Kidney (tissue), 14 donors: ENCODE data around the gene VTI1A. TPM values are rescaled to one million over a fixed set of nuclear protein-coding genes. Genes with fewer than 3 reads are reported as not detected.
A peak's percentile ranks its signal among the peaks of the same experiment; 100 is the strongest.

Experiments used
- DNase-seq, 5 donors: peaks; one replicate each; pipeline ENCODE4 v3.0.0-alpha.2; 2013 to 2020
- FAIRE-seq: peaks from 2 replicates; lab custom pipeline; 2012; peaks lifted over from hg19 to GRCh38; lab: Jason Lieb, UNC
- H3K27ac ChIP-seq, 2 donors: one replicate each; pipeline ENCODE4 v1.7.0; 2013; ENCODE audit warnings: low read depth in 2 of 2, low read length in 2 of 2, inconsistent platforms in 1 of 2
- H3K27me3 ChIP-seq: one replicate; pipeline ENCODE4 v1.7.1; 2013; ENCODE audit warnings: low read length, inconsistent platforms; ENCODE audit not compliant: control insufficient read depth, insufficient read depth
- H3K36me3 ChIP-seq, 3 donors: one replicate each; pipeline versions ENCODE4 v1.7.0 to v1.7.1; 2013; ENCODE audit warnings: low read length in 3 of 3, control low read depth in 1 of 3, inconsistent platforms in 1 of 3; ENCODE audit not compliant: insufficient read depth in 3 of 3, control insufficient read depth in 2 of 3
- H3K4me1 ChIP-seq, 3 donors: one replicate each; pipeline versions ENCODE4 v1.7.0 to v1.7.1; 2013; ENCODE audit warnings: low read length in 3 of 3, inconsistent platforms in 1 of 3, low read depth in 1 of 3; ENCODE audit not compliant: control insufficient read depth in 2 of 3, insufficient read depth in 2 of 3
- H3K4me3 ChIP-seq, 3 donors: one replicate each; pipeline versions ENCODE4 v1.7.0 to v1.8.1; 2013; ENCODE audit warnings: low read length in 3 of 3, control low read depth in 1 of 3, inconsistent platforms in 1 of 3
- H3K9ac ChIP-seq, 3 donors: one replicate each; pipeline versions ENCODE4 v1.7.0 to v1.7.1; 2013; ENCODE audit warnings: low read length in 3 of 3, control low read depth in 1 of 3, inconsistent platforms in 1 of 3
- H3K9me3 ChIP-seq, 3 donors: one replicate each; pipeline versions ENCODE4 v1.7.0 to v1.7.1; 2013; ENCODE audit warnings: low read length in 3 of 3, control low read depth in 1 of 3, inconsistent platforms in 1 of 3; ENCODE audit not compliant: control insufficient read depth in 2 of 3, insufficient read depth in 1 of 3
- CTCF ChIP-seq: IDR thresholded peaks from 3 replicates; pipeline ENCODE4 v1.5.1; 2012; ENCODE audit warnings: mild to moderate bottlenecking, moderate library complexity, borderline replicate concordance; ENCODE audit not compliant: insufficient read depth; ENCODE audit errors: extremely low read depth
- intact Hi-C: fragments of 100-400 bp; cut with DNase I; formaldehyde crosslinking; loops from one replicate; pipeline ENCODE4 v1.11.1; 2022
- polyA plus RNA-seq: library from polyadenylated mRNA; stranded (reverse); fragments of 350-450 nt; fragmentation: Illumina TruSeq; extraction: RNeasy Lipid Tissue Mini Kit (QIAGEN cat#74804); gene quantifications from one replicate; pipeline ENCODE4 v1.2.3, GENCODE V29; 2014; ENCODE audit warnings: low read depth, low replicate concordance; ENCODE audit not compliant: insufficient read depth
- total RNA-seq: library from RNA; stranded (reverse); fragmentation: NEBNext Ultra II Directional; extraction: Animal tissue kit (Norgen Biotek cat#: 25700); gene quantifications from one replicate; pipeline ENCODE4 v1.2.1, GENCODE V29; 2021
- donor health status: control.
- donor health status: control.
- donor health status: control.
- donor health status: control.
- donor health status: control.
- donor health status: DM: yes; HTN: yes; CAD: no.
- donor health status: Normal renal cell carcinoma (clear cell type).

The VTI1A gene
- total and polyA plus RNA-seq, 2 donors from 2014 or later, result 9.2 to 41.8 TPM

- intact Hi-C loops, result no loop called here
- no peak for TF ChIP-seq CTCF
- FAIRE-seq (no peak), DNase-seq (peak in 2 of 5 donors; percentile 9 to 48)
- no peaks in the 10 kb centered on the region for H3K9me3 ChIP-seq
- H3K27ac ChIP-seq, result no peak overlapping the region
- H3K27me3 ChIP-seq, result no peaks in the 10 kb centered on the region
- H3K4me1 ChIP-seq, result peaks cover 0 to 4% (median 0%) of the 10 kb centered on the region in 3 donors
- H3K4me3 ChIP-seq, result no peak overlapping the region
- no peak overlapping the region for H3K9ac ChIP-seq
- no peaks in the 10 kb centered on the region for H3K36me3 ChIP-seq
Observed at GRCh38 chr10:112622786-112623185, 175.8 kb downstream of the VTI1A start.

GRCh38 chr10:112624546-112625048 lies 177.6 kb downstream of the VTI1A start:
- Histone ChIP-seq H3K9ac (no peak overlapping the region), H3K4me3 (no peak overlapping the region), H3K9me3 (no peaks in the 10 kb centered on the region), H3K4me1 (peaks cover 0 to 2% (median 0%) of the 10 kb centered on the region in 3 donors), H3K27me3 (no peaks in the 10 kb centered on the region), H3K36me3 (no peaks in the 10 kb centered on the region), H3K27ac (no peak overlapping the region)
- DNase-seq (no peak), FAIRE-seq (no peak)
- no peak for TF ChIP-seq CTCF
- intact Hi-C loops, result no loop called here

GRCh38 chr10:112628951-112629609 lies 182.1 kb downstream of the VTI1A start:
- H3K4me1 ChIP-seq, result no peaks in the 10 kb centered on the region
- no peak for DNase-seq
- H3K36me3 ChIP-seq, result no peaks in the 10 kb centered on the region
- no peak for FAIRE-seq
- no peak overlapping the region for H3K27ac ChIP-seq
- TF ChIP-seq CTCF, result no peak
- no peaks in the 10 kb centered on the region for H3K9me3 ChIP-seq
- intact Hi-C loops, result no loop called here
- no peak overlapping the region for H3K4me3 ChIP-seq
- no peaks in the 10 kb centered on the region for H3K27me3 ChIP-seq
- no peak overlapping the region for H3K9ac ChIP-seq
